HG03342 (cell line): ENCODE measurements around the gene CEP350.
A peak's percentile ranks its signal among the peaks of the same experiment; 100 is the strongest.

Experiments used
- ATAC-seq: cut with Tn5 transposase; IDR thresholded peaks from one replicate; pipeline ENCODE4 v1.9.1; 2021; ENCODE audit warnings: mild to moderate bottlenecking, moderate library complexity; ENCODE audit not compliant: unreplicated experiment

CEP350 gene

GRCh38 chr1:180153032-180153431 is 198.4 kb downstream of the CEP350 start:
- ATAC-seq: no peak

GRCh38 chr1:180154003-180154324 is 199.4 kb downstream of the CEP350 start:
- no peak for ATAC-seq

- peak; percentile 88 for ATAC-seq
Observed at GRCh38 chr1:180154325-180155181, 199.9 kb downstream of the CEP350 start, which contains the start of gene QSOX1. QSOX1 (plus strand) TSS chr1:180154869; CDS start chr1:180154908, 39 bp downstream.

GRCh38 chr1:180155182-180155682 is 200.6 kb downstream of the CEP350 start:
- no peak for ATAC-seq

- ATAC-seq: no peak
Observed at GRCh38 chr1:180156201-180156600, 201.6 kb downstream of the CEP350 start.

GRCh38 chr1:180156631-180157091 is 202.1 kb downstream of the CEP350 start:
- no peak for ATAC-seq

GRCh38 chr1:180157108-180157507 is 202.5 kb downstream of the CEP350 start:
- ATAC-seq: no peak

GRCh38 chr1:180157576-180158057 is 203.0 kb downstream of the CEP350 start:
- no peak for ATAC-seq

GRCh38 chr1:180158149-180159147 is 203.8 kb downstream of the CEP350 start:
- no peak for ATAC-seq

- no peak for ATAC-seq
Observed at GRCh38 chr1:180160357-180160756, 205.7 kb downstream of the CEP350 start.

GRCh38 chr1:180163041-180163440 is 208.4 kb downstream of the CEP350 start:
- ATAC-seq: no peak
